Calu3 (cell line): ENCODE results near the gene UBQLNL. TPM values are rescaled to one million over a fixed set of nuclear protein-coding genes. Genes with fewer than 3 reads are reported as not detected.

Source experiments
- BruUV-seq: library from RNA; stranded (reverse); fragments of 400-500 nt; replicated peaks from 2 replicates; lab custom pipeline; 2021; lab: Mats Ljungman, UMichigan
- CTCF ChIA-PET: fragments of 300-600 bp; sonication (Branson Sonifier 250); formaldehyde crosslinking; loops from one replicate; lab custom pipeline; 2022; ENCODE audit warnings: antibody characterized with exemption; lab: Charles Lee
- DNase-seq: peaks from one replicate; pipeline ENCODE4 v3.0.0; 2022
- H3K27ac Mint-ChIP-seq: one replicate; pipeline ENCODE4 v1.8.0; 2022; ENCODE audit warnings: mixed read lengths; ENCODE audit not compliant: unreplicated experiment
- H3K27me3 Mint-ChIP-seq: one replicate; pipeline ENCODE4 v1.8.0; 2022; ENCODE audit warnings: mixed read lengths; ENCODE audit not compliant: unreplicated experiment
- H3K36me3 Mint-ChIP-seq: one replicate; pipeline ENCODE4 v1.8.0; 2022; ENCODE audit warnings: mild to moderate bottlenecking, moderate library complexity, mixed read lengths; ENCODE audit not compliant: insufficient read depth, unreplicated experiment
- H3K4me1 Mint-ChIP-seq: one replicate; pipeline ENCODE4 v1.8.0; 2022; ENCODE audit warnings: mild to moderate bottlenecking, low read depth, mixed read lengths; ENCODE audit not compliant: unreplicated experiment
- H3K4me3 Mint-ChIP-seq: one replicate; pipeline ENCODE4 v1.8.0; 2022; ENCODE audit warnings: mild to moderate bottlenecking, low read depth, moderate library complexity, mixed read lengths; ENCODE audit not compliant: unreplicated experiment
- H3K9me3 Mint-ChIP-seq: one replicate; pipeline ENCODE4 v1.8.0; 2022; ENCODE audit warnings: low read depth, mixed read lengths; ENCODE audit not compliant: unreplicated experiment
- intact Hi-C: fragments of 100-400 bp; cut with micrococcal nuclease; formaldehyde crosslinking; loops from one replicate; pipeline ENCODE4 v1.10.0; 2022; ENCODE audit not compliant: unreplicated experiment
- total RNA-seq: library from RNA; stranded (reverse); gene quantifications from 2 replicates; pipeline ENCODE4 v1.2.3, GENCODE V29; 2022
- TF ChIP-seq, protein P1 (sequence below): fragments of 200-600 bp; IDR thresholded peaks from one replicate; pipeline ENCODE4 v1.8.0; 2022; ENCODE audit warnings: antibody characterized with exemption; ENCODE audit not compliant: unreplicated experiment

The UBQLNL gene
- total RNA-seq, 1 experiment from 2014 or later = 0.14 TPM

DNA sequence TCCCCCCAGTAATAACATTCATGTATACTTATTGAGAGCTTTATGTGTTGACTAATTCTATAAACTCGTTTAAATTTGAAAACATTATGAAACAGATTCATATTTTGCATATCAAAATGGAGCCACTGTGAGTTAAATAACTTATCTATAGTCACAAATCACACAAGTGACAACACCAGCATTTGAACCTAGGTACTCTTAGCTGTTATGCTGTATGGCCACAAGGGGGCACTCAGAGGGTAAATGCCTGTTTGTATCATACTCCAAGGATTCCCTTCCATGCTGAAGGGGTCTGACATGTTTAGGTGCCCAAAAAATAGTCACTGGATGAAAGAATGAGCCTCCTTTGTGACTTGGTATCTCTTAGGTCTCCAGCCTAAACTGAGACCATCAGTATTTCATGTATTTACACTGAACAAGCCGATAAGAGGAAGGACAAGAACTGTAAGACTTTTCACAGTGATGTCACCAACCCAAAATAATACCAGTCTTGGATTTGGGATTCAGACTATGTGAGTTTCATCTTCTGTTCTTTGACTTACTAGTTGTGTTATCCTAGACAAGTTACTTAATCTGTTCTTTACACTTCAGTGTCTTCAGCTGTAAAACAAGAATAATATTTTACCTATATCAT, 40.2 kb downstream of the UBQLNL start:
- H3K4me3 Mint-ChIP-seq = no peak overlapping the region
- peaks cover 21% of the 10 kb centered on the region for H3K27me3 Mint-ChIP-seq
- H3K9me3 Mint-ChIP-seq = no peaks in the 10 kb centered on the region
- BruUV-seq = no TSS peak
- no peaks in the 10 kb centered on the region for H3K36me3 Mint-ChIP-seq
- peak; percentile 54 for DNase-seq
- no peak overlapping the region for H3K27ac Mint-ChIP-seq
- TF ChIP-seq, protein P1, sequence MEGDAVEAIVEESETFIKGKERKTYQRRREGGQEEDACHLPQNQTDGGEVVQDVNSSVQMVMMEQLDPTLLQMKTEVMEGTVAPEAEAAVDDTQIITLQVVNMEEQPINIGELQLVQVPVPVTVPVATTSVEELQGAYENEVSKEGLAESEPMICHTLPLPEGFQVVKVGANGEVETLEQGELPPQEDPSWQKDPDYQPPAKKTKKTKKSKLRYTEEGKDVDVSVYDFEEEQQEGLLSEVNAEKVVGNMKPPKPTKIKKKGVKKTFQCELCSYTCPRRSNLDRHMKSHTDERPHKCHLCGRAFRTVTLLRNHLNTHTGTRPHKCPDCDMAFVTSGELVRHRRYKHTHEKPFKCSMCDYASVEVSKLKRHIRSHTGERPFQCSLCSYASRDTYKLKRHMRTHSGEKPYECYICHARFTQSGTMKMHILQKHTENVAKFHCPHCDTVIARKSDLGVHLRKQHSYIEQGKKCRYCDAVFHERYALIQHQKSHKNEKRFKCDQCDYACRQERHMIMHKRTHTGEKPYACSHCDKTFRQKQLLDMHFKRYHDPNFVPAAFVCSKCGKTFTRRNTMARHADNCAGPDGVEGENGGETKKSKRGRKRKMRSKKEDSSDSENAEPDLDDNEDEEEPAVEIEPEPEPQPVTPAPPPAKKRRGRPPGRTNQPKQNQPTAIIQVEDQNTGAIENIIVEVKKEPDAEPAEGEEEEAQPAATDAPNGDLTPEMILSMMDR = peak; percentile 41
- H3K4me1 Mint-ChIP-seq = no peaks in the 10 kb centered on the region
- CTCF ChIA-PET = interaction anchor here (0.8 to 1.1 kb wide), 2 partner anchors 8 to 77 kb away, joined by 4 read pairs; no protein-coding TSS in a partner anchor
- intact Hi-C loops = loop anchor here (1.0 to 10.0 kb wide), 3 partner anchors 77 to 418 kb away; partner anchors contain the start of genes OR52E5 and OR52N2

DNA sequence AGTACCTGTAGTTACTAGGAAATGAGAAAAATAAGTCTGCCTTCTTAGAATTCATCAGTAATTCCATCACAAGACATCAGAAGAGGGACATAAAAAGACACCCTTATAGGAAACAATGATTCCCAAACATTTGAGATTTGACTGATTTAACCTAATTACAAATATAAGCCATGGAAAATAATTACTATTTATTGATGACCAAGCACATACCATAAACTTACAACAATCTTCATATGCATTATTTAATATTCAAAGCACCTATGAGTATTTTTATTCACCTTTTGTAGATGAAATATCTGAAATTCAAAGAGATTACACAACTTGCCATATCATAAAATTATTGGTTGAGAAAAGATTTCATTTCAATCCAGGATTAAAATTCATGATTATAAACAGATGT, 42.6 kb downstream of the UBQLNL start:
- BruUV-seq = no TSS peak
- TF ChIP-seq, protein P1 = no peak
- H3K27me3 Mint-ChIP-seq = peaks cover 41% of the 10 kb centered on the region
- no peak overlapping the region for H3K27ac Mint-ChIP-seq
- no peak for DNase-seq
- H3K9me3 Mint-ChIP-seq = no peaks in the 10 kb centered on the region
- CTCF ChIA-PET = no interaction called here
- H3K4me1 Mint-ChIP-seq = no peaks in the 10 kb centered on the region
- no peak overlapping the region for H3K4me3 Mint-ChIP-seq
- intact Hi-C loops = loop anchor here (10.0 kb wide), 1 partner anchor 421 kb away; the partner anchor contains the start of gene OR52E5
- no peaks in the 10 kb centered on the region for H3K36me3 Mint-ChIP-seq

DNA sequence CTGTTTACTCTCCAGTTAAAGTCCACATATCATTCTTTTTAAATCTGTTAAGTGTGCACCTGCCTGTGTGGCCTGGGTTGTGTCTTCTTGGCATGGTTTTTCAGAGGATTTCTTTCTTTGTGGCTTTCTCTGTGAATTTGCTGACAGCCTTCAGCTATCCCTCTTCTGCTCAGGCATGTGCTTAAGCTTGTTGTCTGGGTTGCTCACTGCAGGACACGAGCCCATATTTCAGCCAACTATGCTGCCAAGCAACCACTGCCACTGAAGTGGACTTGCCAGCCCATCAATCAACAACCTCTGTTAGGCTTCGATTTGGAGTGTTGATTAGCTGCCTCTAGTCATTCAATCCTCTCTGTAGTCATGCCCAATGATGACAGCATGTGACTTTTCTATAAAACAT, 49.0 kb downstream of the UBQLNL start:
- Mint-ChIP-seq H3K4me1 (no peaks in the 10 kb centered on the region), H3K9me3 (peaks cover 4% of the 10 kb centered on the region), H3K27me3 (peaks cover 38% of the 10 kb centered on the region), H3K36me3 (peaks cover 3% of the 10 kb centered on the region), H3K27ac (no peak overlapping the region), H3K4me3 (no peak overlapping the region)
- intact Hi-C loops = no loop called here
- BruUV-seq = no TSS peak
- no peak for DNase-seq
- CTCF ChIA-PET = no interaction called here
- TF ChIP-seq, protein P1 = no peak

Other genes starting within 250 kb of the UBQLNL start
- not detected in 2 replicates for gene HBE1, start 246.8 kb downstream of the UBQLNL start, total RNA-seq
- not detected in 2 replicates for gene OR51B4, start 214.8 kb downstream of the UBQLNL start, total RNA-seq
- gene OR51B2, start 192.4 kb downstream of the UBQLNL start, total RNA-seq = not detected in 2 replicates
- not detected in 2 replicates for gene OR51B5, start 173.2 kb downstream of the UBQLNL start, total RNA-seq
- not detected in 2 replicates for gene OR51B6, start 165.2 kb downstream of the UBQLNL start, total RNA-seq
- not detected in 2 replicates for gene OR51M1, start 132.9 kb downstream of the UBQLNL start, total RNA-seq
- gene OR51Q1, start 94.6 kb downstream of the UBQLNL start, total RNA-seq = not detected in 2 replicates
- gene OR51I1, start 75.2 kb downstream of the UBQLNL start, total RNA-seq = not detected in 2 replicates
- not detected in 2 replicates for gene OR51I2, start 67.4 kb downstream of the UBQLNL start, total RNA-seq
- gene OR52D1, start 28.0 kb downstream of the UBQLNL start, total RNA-seq = not detected in 2 replicates
- gene UBQLN3, start 6.7 kb downstream of the UBQLNL start, total RNA-seq = not detected in 2 replicates
- gene OR52H1, start 31.8 kb upstream of the UBQLNL start, total RNA-seq = not detected in 2 replicates
- gene OR52B6, start 64.2 kb upstream of the UBQLNL start, total RNA-seq = not detected in 2 replicates
- 0.80 and 2.8 TPM in 2 replicates for gene TRIM6, start 79.9 kb upstream of the UBQLNL start, total RNA-seq
- 9.9 and 13.1 TPM in 2 replicates for gene TRIM34, start 108.3 kb upstream of the UBQLNL start, total RNA-seq
- gene TRIM5, start 168.4 kb upstream of the UBQLNL start, total RNA-seq = 36.8 and 44.1 TPM in 2 replicates
- gene TRIM22, start 173.1 kb upstream of the UBQLNL start, total RNA-seq = 11.5 and 37.8 TPM in 2 replicates
- not detected in 2 replicates for gene OR56B1, start 219.7 kb upstream of the UBQLNL start, total RNA-seq
- gene OR52N4, start 237.5 kb upstream of the UBQLNL start, total RNA-seq = not detected in 2 replicates